DMS79 (cell line): ENCODE results near the gene GTF2H1.
"Not testable (repeated sequence)": the region's sequence is repeated elsewhere in the genome, so short reads cannot be mapped to it uniquely, and the experiment has no call there.

Source experiments
- DNase-seq: peaks from one replicate; lab custom pipeline; 2025; lab: John Stamatoyannopoulos, UW

GTF2H1 gene

DNA sequence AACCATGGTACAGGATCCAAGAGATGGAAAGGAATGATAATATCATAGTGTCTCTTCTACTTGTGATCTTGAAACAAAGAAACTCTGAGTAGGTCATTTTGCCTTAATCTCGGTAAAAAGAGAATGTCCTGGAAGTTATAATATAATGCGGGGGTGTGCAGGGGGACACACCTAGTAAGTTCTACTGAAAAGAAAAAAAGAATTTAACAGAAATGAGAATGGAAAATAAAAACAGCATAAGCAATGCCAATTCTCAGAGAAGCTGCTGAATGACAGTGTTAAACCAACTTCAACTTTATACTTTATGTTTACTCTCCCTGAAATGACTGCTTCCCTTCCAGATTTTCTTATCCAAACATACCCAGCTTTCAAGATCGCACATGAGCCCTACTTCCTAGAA lies 2.5 kb upstream of the GTF2H1 start:
- DNase-seq, result no peak

DNA sequence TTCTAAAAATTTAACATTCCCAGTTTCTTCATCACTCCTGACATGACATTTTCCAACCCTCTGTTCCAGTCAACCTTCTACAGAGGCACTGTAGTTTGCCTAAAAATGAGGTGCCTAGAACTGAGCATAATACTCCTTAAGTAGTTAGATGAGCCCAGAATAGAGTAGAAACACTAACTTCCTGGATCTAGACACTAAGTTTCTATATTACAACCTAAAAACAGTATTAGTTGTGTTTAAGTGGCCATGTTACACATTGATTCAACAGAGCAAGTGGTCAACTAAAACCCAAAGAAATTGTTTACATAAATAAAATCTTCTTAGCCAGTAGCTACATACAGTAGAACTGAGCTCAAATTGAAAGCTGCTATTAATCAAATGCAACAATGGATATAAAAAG lies 1.8 kb upstream of the GTF2H1 start:
- no peak for DNase-seq

- no peak for DNase-seq
Measured at GRCh38 chr11:18321578-18321968, 794 bp upstream of the GTF2H1 start.

- DNase-seq, result no peak
Measured at GRCh38 chr11:18322818-18323570, 627 bp downstream of the GTF2H1 start.

GRCh38 chr11:18323881-18324280 lies 1.5 kb downstream of the GTF2H1 start:
- not testable (repeated sequence) for DNase-seq

GRCh38 chr11:18324381-18324780 lies 2.0 kb downstream of the GTF2H1 start:
- DNase-seq, result no peak

DNA sequence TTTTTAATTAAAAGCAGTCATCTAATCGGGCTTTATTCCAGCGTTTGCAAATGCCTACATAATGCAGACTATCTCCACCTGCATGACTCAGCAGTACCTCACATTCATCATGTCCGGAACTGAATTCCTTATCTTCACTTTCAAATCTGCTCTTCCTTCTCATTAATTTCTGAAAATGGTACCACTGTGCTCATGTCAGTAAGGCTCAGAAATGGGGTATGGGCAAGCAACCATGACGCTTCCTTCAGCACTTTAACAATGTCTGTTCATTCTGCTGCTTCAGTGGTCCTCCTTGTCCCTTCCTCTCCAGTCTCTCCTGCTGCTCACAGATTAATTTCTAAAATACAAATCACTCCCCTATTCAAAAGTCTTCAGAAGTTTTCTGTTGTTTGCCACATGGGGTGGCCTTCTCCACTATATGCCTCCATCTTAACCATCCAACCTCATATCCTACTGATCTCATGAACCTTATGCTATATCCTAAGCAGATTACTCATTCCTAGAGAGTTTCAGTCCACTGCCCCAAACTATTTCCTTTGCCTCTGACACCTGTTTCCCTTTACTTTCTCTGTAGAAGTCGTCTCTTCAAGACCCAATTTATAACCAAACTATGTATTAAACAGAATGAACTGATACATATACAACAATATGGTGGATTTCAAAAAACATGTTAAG lies 7.0 kb downstream of the GTF2H1 start:
- no peak for DNase-seq

DNA sequence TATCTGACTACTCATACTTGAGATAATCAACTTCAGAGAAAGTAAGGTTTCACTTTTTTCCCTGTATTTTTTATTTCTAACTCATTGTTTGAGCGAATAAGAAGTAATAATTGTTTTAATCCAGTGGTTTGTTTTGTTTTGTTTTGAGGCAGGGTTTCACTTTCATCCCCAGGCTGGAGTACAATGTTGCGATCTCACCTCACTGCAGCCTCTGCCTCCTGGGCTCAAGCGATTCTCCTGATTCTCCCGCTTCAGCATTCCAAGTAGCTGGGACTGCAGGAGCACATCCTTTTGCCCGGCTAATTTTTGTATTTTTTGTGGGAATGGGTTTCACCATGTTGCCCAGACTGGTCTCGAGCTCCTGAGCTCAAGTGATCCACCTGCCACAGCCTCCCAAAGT lies 8.6 kb downstream of the GTF2H1 start:
- no peak for DNase-seq

DNA sequence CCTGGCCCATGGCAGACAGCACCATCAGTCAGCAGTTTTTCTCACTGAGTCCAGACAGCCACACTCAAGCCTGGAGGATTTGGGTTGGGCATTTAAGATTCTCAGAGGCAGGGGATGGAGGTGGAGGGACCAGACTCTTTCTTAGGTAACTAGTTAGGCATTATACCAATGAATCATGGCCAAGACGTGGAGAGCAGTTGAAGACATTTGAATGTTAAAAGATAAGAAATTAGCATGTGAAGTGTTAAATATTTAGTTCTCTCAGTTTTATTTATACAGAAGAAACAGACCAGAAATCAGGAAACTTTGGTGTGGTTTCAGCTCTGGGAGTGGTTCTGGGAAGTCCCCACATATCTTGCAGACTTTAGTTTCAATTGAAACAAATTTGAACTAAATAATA lies 9.9 kb downstream of the GTF2H1 start:
- DNase-seq, result no peak

- DNase-seq, result no peak
Measured at GRCh38 chr11:18332891-18333290, 10.5 kb downstream of the GTF2H1 start.

DNA sequence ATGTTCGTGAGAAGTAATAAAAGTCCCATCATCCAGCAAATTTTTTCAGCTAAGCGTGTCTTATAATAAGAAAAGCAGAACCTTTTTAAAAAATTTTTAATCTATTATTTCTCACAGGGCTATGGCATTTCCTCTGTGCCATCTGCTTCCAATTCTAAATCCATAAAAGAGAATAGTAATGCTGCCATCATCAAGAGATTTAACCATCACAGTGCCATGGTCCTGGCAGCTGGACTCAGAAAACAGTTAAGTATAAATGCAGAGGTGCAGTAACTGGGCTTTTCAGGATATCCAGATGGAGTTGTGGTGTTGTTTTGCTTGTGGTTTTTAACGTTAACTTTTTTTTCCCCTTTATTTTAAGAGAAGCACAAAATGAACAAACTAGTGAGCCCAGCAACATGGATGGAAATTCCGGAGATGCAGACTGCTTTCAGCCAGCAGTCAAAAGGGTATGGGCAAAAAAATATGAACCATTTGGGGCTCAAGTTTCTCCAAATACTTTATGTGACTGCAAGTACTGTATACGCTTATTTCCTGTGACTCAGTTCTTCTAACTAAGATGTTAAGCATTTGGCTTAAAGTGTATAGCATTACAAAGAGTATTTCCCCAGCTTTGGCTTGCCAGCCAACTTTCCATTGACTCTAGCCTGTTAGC lies 25.2 kb downstream of the GTF2H1 start:
- DNase-seq, result no peak

- no peak for DNase-seq
Measured at GRCh38 chr11:18352581-18352980, 30.2 kb downstream of the GTF2H1 start.

DNA sequence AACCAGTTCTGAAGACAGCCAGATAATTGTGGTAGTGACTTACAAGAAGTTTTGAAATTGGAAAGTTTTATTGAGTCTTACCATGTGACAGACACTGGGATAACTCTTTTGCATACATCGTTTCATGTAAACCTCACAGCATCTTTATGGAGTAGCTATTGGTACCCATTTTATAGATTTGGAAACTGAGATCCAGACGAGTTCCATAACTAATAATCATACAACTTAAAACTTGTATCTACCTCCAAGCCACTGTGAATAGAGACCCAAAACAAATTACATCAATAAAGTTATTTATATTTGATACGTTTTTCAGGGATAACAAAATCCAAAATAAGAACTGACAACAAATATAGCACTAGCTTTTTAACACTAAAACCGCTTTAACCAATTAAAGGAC lies 36.3 kb downstream of the GTF2H1 start:
- no peak for DNase-seq

- no peak for DNase-seq
Measured at GRCh38 chr11:18361154-18361553, 38.8 kb downstream of the GTF2H1 start.

DNA sequence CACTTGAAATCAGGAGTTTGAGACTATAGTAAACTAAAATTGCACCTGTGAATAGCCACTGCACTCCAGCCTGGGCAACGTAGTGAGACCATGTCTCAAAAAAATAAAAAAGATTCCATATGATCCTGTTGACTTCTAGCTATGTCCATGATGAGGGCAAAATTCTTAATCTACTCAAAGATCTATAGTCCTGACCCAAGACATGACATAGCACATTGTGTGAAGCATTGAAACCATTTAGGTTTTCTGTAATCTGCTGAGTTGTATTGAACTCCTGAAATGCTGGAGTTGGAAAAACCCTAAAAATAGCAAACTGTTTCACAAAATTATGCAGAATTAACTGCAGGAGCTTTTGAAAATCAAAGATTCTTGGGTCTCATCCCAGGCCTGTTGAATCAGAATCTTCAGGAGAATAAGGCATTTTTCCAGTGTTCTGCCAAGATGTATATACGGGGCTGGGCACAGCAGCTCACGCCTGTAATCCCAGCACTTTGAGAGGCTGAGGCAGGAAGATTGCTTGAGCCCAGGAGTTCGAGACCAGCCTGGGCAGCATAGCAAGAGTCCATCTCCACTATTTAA lies 42.2 kb downstream of the GTF2H1 start:
- DNase-seq, result no peak

DNA sequence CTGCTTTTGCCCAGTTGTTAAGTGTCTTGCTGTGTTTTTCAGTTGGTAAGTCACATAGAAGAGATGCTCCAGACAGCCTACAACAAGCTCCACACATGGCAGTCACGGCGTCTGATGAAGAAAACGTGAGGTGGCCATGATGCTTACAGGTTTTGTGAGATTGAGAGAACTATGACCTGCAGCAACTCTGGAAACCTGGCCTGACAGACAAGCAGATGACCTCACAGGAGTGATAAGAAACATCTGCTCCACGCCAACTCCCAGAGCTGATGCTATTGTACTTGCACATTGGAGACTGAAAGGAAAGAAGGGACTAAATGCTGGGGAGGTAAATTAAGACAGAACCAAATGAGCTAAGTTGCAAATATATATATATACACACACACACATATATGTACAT lies 43.4 kb downstream of the GTF2H1 start:
- DNase-seq, result no peak

DNA sequence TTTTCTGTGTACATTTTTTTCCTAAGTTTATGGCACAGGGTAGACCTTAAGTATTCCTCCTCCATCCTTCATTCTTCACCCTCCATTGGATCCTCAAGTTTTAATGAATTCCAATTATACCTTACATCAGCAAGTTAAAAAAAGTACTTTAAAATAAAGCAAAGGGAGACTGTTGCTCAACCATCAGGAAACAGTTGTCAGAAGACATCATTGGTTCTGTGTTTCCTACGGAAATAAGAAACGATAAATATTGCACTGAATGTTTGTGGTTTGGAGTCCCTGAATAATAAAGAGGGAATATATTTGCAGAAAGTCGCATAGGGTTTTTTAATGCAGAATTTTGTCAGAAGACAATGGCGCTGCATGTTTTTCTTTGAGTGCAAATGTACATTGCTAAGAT lies 43.9 kb downstream of the GTF2H1 start:
- DNase-seq, result no peak

GRCh38 chr11:18367431-18367830 lies 45.1 kb downstream of the GTF2H1 start:
- DNase-seq, result no peak

GRCh38 chr11:18368221-18368620 lies 45.9 kb downstream of the GTF2H1 start:
- DNase-seq, result no peak

DNA sequence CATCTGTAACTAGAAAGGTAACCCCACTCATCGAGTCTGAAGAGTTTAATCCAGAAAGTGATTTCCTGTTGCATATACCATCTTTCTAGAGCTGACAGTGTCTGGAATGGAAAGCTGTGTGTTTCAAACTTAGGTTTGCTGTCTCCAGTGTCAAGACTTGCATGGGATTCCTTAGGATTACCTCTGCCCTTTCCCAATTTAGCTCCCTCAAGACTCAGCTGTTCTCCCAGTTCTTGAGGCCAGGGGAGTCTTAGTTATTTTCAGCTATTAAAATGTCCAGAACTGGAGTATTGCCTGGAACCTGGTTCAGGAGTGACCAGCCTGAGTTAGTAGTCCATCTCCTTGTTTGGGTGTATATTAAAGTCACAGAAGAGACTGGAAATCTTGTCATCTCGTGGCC lies 47.0 kb downstream of the GTF2H1 start:
- no peak for DNase-seq

GRCh38 chr11:18371279-18371678 lies 48.9 kb downstream of the GTF2H1 start:
- no peak for DNase-seq

- DNase-seq, result no peak
Measured at GRCh38 chr11:18372201-18372600, 49.8 kb downstream of the GTF2H1 start.

- no peak for DNase-seq
Measured at GRCh38 chr11:18374956-18375355, 52.6 kb downstream of the GTF2H1 start.
